Measurements from ENCODE around the gene LHX1.

LHX1 gene

DNA sequence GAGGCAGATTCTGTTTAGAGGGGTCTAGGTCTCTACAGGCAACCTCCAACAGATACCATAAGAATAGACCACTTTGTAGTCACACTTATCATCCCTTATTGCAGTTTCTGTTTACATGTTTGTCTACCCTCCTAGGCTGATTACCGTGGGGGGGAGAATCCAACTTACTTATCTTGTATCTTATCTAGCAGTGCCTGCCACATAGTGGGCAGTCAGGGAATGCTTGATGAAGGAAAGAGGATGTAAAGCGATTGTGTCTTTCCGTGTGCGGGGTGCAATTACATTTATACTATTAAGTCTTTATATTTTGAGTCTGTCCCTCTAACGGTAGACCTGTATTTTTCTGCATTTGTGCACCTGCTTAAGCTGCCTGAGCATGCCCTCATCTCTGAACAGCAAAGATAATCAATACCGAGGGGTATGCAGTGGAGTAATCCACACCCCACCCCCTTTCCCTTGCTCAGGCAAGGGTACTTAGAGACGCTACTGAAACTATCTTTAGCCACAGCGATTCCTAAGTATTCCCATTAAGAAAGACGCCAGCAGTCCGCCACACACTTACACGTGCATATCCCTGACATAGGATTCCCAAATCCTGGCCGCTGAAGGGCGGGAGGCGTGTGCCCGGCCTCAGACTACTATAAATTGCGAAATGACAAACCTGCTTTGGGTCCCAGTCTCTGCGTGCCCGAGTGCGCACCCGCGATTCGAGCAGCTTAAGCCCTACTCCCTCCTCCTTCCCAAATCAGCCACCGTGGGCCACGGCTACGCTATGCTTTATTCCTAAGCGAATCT lies 10.8 kb downstream of the LHX1 start:
- no peak overlapping the region for H3K27ac ChIP-seq (ENCODE audit: low read depth, low read length)
- peaks cover 9% of the 10 kb centered on the region for H3K4me1 ChIP-seq (ENCODE audit: control insufficient read depth, insufficient read depth, low read length, unreplicated experiment)
- no peaks in the 10 kb centered on the region for H3K36me3 ChIP-seq (ENCODE audit: insufficient read depth, low read length)
- H2AFZ ChIP-seq (ENCODE audit: low read length, unreplicated experiment) = peak overlapping the region; percentile 19
- peaks cover 49% of the 10 kb centered on the region for H3K27me3 ChIP-seq (ENCODE audit: insufficient read depth, low read length)
- peak overlapping the region; percentile 84 for H3K4me3 ChIP-seq (ENCODE audit: low read depth, low read length)
- peaks cover 20% of the 10 kb centered on the region for H3K79me2 ChIP-seq (ENCODE audit: control insufficient read depth, insufficient read depth, low read length, unreplicated experiment)

- Histone ChIP-seq H3K36me3 (ENCODE audit: insufficient read depth, low read length) (no peaks in the 10 kb centered on the region), H3K4me3 (ENCODE audit: low read depth, low read length) (peak within 1 kb of the TSS; percentile 84), H3K27me3 (ENCODE audit: insufficient read depth, low read length) (peaks cover 41% of the 10 kb centered on the region), H3K4me1 (ENCODE audit: control insufficient read depth, insufficient read depth, low read length, unreplicated experiment) (peaks cover 9% of the 10 kb centered on the region), H3K27ac (ENCODE audit: low read depth, low read length) (peak within 1 kb of the TSS; percentile 83), H3K79me2 (ENCODE audit: control insufficient read depth, insufficient read depth, low read length, unreplicated experiment) (peaks cover 20% of the 10 kb centered on the region), H2AFZ (ENCODE audit: low read length, unreplicated experiment) (peak within 1 kb of the TSS; percentile 97)
Measured at GRCh38 chr17:36948717-36949460, 11.6 kb downstream of the LHX1 start, which contains the start of gene AATF. Gene AATF, plus strand, starts transcription at chr17:36948954. Its CDS starts 172 bp downstream, at chr17:36949126.

DNA sequence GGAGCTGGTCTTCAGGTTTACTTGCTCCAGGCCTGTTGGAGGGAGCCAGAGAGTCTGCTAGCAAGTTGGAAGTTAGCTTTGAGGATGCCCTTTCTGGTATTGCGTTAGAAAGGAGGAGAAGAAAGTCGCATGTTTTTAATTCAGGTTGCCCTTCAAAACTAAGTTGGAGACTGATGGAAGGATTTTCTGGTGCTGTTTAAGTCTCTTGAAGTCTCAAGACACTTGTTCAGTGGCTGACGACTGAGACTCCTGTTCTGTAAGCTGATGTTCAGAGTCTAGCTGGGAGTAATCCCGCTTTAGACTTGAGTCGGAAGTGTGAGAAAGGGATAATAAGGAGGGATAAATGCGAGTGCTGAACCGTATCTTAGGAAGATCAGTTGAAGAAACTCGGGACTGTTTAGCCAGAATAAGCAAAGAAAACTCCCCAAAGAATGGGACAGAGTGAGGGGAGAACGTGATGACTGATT lies 12.2 kb downstream of the LHX1 start:
- Histone ChIP-seq H3K27ac (ENCODE audit: low read depth, low read length) (peak overlapping the region; percentile 83), H3K27me3 (ENCODE audit: insufficient read depth, low read length) (peaks cover 35% of the 10 kb centered on the region), H3K36me3 (ENCODE audit: insufficient read depth, low read length) (no peaks in the 10 kb centered on the region), H3K79me2 (ENCODE audit: control insufficient read depth, insufficient read depth, low read length, unreplicated experiment) (peaks cover 20% of the 10 kb centered on the region), H2AFZ (ENCODE audit: low read length, unreplicated experiment) (peak overlapping the region; percentile 97), H3K4me3 (ENCODE audit: low read depth, low read length) (peak overlapping the region; percentile 84), H3K4me1 (ENCODE audit: control insufficient read depth, insufficient read depth, low read length, unreplicated experiment) (peaks cover 9% of the 10 kb centered on the region)

- Histone ChIP-seq H3K4me1 (ENCODE audit: control insufficient read depth, insufficient read depth, low read length, unreplicated experiment) (peaks cover 9% of the 10 kb centered on the region), H3K27me3 (ENCODE audit: insufficient read depth, low read length) (peaks cover 30% of the 10 kb centered on the region), H3K79me2 (ENCODE audit: control insufficient read depth, insufficient read depth, low read length, unreplicated experiment) (peaks cover 20% of the 10 kb centered on the region), H2AFZ (ENCODE audit: low read length, unreplicated experiment) (no peak overlapping the region), H3K27ac (ENCODE audit: low read depth, low read length) (0 out of 2 replicates have a peak overlapping the region, but pooled peaks have one; percentile 83), H3K4me3 (ENCODE audit: low read depth, low read length) (peak overlapping the region; percentile 84), H3K36me3 (ENCODE audit: insufficient read depth, low read length) (no peaks in the 10 kb centered on the region; the same call in 1 of the 2 replicates)
Measured at GRCh38 chr17:36950027-36950426, 12.8 kb downstream of the LHX1 start.

- Histone ChIP-seq H3K27ac (ENCODE audit: low read depth, low read length) (no peak overlapping the region), H3K4me1 (ENCODE audit: control insufficient read depth, insufficient read depth, low read length, unreplicated experiment) (peaks cover 9% of the 10 kb centered on the region), H2AFZ (ENCODE audit: low read length, unreplicated experiment) (no peak overlapping the region), H3K36me3 (ENCODE audit: insufficient read depth, low read length) (no peaks in the 10 kb centered on the region; the same call in 1 of the 2 replicates), H3K79me2 (ENCODE audit: control insufficient read depth, insufficient read depth, low read length, unreplicated experiment) (peaks cover 20% of the 10 kb centered on the region), H3K4me3 (ENCODE audit: low read depth, low read length) (no peak overlapping the region), H3K27me3 (ENCODE audit: insufficient read depth, low read length) (peaks cover 18% of the 10 kb centered on the region)
Measured at GRCh38 chr17:36951084-36951789, 14.0 kb downstream of the LHX1 start.

DNA sequence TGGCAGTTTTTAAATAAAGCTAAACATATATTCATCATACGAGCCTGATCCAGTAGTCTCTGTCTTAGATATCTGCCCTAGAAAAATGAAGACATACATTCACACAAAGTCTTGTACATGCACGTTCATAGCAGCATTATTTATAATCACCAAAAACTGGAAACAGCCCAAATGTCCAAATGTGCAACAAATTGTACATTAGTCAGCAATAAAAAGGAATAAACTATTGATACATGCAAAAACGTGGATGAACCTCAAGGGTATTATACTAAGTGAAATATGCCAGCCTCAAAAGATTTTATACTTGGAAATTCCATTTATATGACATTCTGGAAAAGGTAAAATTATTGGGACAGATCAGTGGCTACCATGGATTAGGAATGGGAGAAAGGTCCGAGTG lies 34.2 kb downstream of the LHX1 start:
- Histone ChIP-seq H3K36me3 (ENCODE audit: insufficient read depth, low read length) (no peaks in the 10 kb centered on the region), H3K79me2 (ENCODE audit: control insufficient read depth, insufficient read depth, low read length, unreplicated experiment) (no peaks in the 10 kb centered on the region), H3K4me1 (ENCODE audit: control insufficient read depth, insufficient read depth, low read length, unreplicated experiment) (no peaks in the 10 kb centered on the region), H3K27me3 (ENCODE audit: insufficient read depth, low read length) (no peaks in the 10 kb centered on the region), H3K27ac (ENCODE audit: low read depth, low read length) (no peak overlapping the region), H2AFZ (ENCODE audit: low read length, unreplicated experiment) (no peak overlapping the region), H3K4me3 (ENCODE audit: low read depth, low read length) (no peak overlapping the region)

GRCh38 chr17:36972186-36972700 lies 35.0 kb downstream of the LHX1 start:
- H3K4me3 ChIP-seq (ENCODE audit: low read depth, low read length) = no peak overlapping the region
- H3K4me1 ChIP-seq (ENCODE audit: control insufficient read depth, insufficient read depth, low read length, unreplicated experiment) = no peaks in the 10 kb centered on the region
- H3K27ac ChIP-seq (ENCODE audit: low read depth, low read length) = no peak overlapping the region
- no peaks in the 10 kb centered on the region for H3K27me3 ChIP-seq (ENCODE audit: insufficient read depth, low read length)
- no peaks in the 10 kb centered on the region for H3K79me2 ChIP-seq (ENCODE audit: control insufficient read depth, insufficient read depth, low read length, unreplicated experiment)
- H2AFZ ChIP-seq (ENCODE audit: low read length, unreplicated experiment) = no peak overlapping the region
- no peaks in the 10 kb centered on the region for H3K36me3 ChIP-seq (ENCODE audit: insufficient read depth, low read length)

GRCh38 chr17:36972905-36973304 lies 35.6 kb downstream of the LHX1 start:
- Histone ChIP-seq H3K27me3 (ENCODE audit: insufficient read depth, low read length) (no peaks in the 10 kb centered on the region), H2AFZ (ENCODE audit: low read length, unreplicated experiment) (no peak overlapping the region), H3K27ac (ENCODE audit: low read depth, low read length) (no peak overlapping the region), H3K4me1 (ENCODE audit: control insufficient read depth, insufficient read depth, low read length, unreplicated experiment) (no peaks in the 10 kb centered on the region), H3K79me2 (ENCODE audit: control insufficient read depth, insufficient read depth, low read length, unreplicated experiment) (no peaks in the 10 kb centered on the region), H3K36me3 (ENCODE audit: insufficient read depth, low read length) (no peaks in the 10 kb centered on the region), H3K4me3 (ENCODE audit: low read depth, low read length) (no peak overlapping the region)

- H3K27ac ChIP-seq (ENCODE audit: low read depth, low read length) = no peak overlapping the region
- H3K27me3 ChIP-seq (ENCODE audit: insufficient read depth, low read length) = no peaks in the 10 kb centered on the region
- H2AFZ ChIP-seq (ENCODE audit: low read length, unreplicated experiment) = no peak overlapping the region
- H3K36me3 ChIP-seq (ENCODE audit: insufficient read depth, low read length) = no peaks in the 10 kb centered on the region
- H3K4me1 ChIP-seq (ENCODE audit: control insufficient read depth, insufficient read depth, low read length, unreplicated experiment) = peaks cover 18% of the 10 kb centered on the region
- H3K4me3 ChIP-seq (ENCODE audit: low read depth, low read length) = no peak overlapping the region
- peaks cover 5% of the 10 kb centered on the region for H3K79me2 ChIP-seq (ENCODE audit: control insufficient read depth, insufficient read depth, low read length, unreplicated experiment)
Measured at GRCh38 chr17:36975922-36976515, 38.7 kb downstream of the LHX1 start.

DNA sequence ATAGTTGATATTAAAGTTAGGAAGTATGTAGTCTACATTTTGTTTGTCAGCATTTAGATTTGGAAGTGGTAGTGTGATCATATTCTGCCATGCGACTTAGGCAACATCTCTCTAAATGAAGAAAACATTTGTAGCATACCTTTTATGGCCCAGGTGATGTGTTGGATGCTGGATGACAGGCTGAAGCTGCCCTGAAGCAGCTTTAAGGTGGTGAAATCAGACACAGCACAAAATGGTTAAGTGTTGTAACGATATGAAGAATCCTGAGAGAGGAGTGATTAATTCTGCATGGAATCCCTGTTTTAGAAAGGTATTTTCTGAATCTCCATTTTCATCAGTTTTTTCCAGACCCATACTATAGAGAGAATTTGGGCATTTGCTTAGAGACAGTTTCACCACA lies 39.8 kb downstream of the LHX1 start:
- Histone ChIP-seq H3K79me2 (ENCODE audit: control insufficient read depth, insufficient read depth, low read length, unreplicated experiment) (peaks cover 5% of the 10 kb centered on the region), H3K27me3 (ENCODE audit: insufficient read depth, low read length) (no peaks in the 10 kb centered on the region), H3K4me3 (ENCODE audit: low read depth, low read length) (no peak overlapping the region), H3K36me3 (ENCODE audit: insufficient read depth, low read length) (no peaks in the 10 kb centered on the region), H3K4me1 (ENCODE audit: control insufficient read depth, insufficient read depth, low read length, unreplicated experiment) (peaks cover 18% of the 10 kb centered on the region), H3K27ac (ENCODE audit: low read depth, low read length) (no peak overlapping the region), H2AFZ (ENCODE audit: low read length, unreplicated experiment) (no peak overlapping the region)

All from ACC112 (cell line).